HG03432 (cell line): ENCODE measurements around the gene ARHGEF35.
A peak's percentile ranks its signal among the peaks of the same experiment; 100 is the strongest.
"Not testable (repeated sequence)": the region's sequence is repeated elsewhere in the genome, so short reads cannot be mapped to it uniquely, and the experiment has no call there.

ENCODE experiments used
- ATAC-seq: cut with Tn5 transposase; IDR thresholded peaks from one replicate; pipeline ENCODE4 v1.9.1; 2021; ENCODE audit warnings: mild to moderate bottlenecking, moderate library complexity; ENCODE audit not compliant: unreplicated experiment

Gene ARHGEF35

GRCh38 chr7:144179165-144179479 lies 16.5 kb downstream of the ARHGEF35 start:
- peak; percentile 21 for ATAC-seq

GRCh38 chr7:144178380-144179164 lies 17.1 kb downstream of the ARHGEF35 start:
- ATAC-seq, result peak; percentile 95

- no peak for ATAC-seq
Measured at GRCh38 chr7:144174613-144175012, 21.0 kb downstream of the ARHGEF35 start.

GRCh38 chr7:144171594-144172350 lies 23.9 kb downstream of the ARHGEF35 start:
- ATAC-seq, result not testable (repeated sequence)

- ATAC-seq, result no peak
Measured at GRCh38 chr7:144164784-144165183, 30.8 kb downstream of the ARHGEF35 start.

GRCh38 chr7:144158861-144159260 lies 36.8 kb downstream of the ARHGEF35 start:
- no peak for ATAC-seq

GRCh38 chr7:144148224-144148827 lies 47.3 kb downstream of the ARHGEF35 start:
- no peak for ATAC-seq

GRCh38 chr7:144144426-144144825 lies 51.2 kb downstream of the ARHGEF35 start:
- ATAC-seq, result no peak

GRCh38 chr7:144142187-144142586 lies 53.4 kb downstream of the ARHGEF35 start:
- ATAC-seq, result no peak

GRCh38 chr7:144137501-144137900 lies 58.1 kb downstream of the ARHGEF35 start:
- no peak for ATAC-seq
